ENCODE measurements around the gene ZSWIM4.

GRCh38 chr19:13850910-13851733, 55.9 kb downstream of the ZSWIM4 start:
- TF ChIP-seq POLR2A (IDR thresholded peaks at IDR 0.05) (no peak), CTCF (IDR thresholded peaks at IDR 0.05) (no peak)

Data from right lobe of liver (tissue), 4 donors.